ENCODE results near the gene RPA1.

DNA sequence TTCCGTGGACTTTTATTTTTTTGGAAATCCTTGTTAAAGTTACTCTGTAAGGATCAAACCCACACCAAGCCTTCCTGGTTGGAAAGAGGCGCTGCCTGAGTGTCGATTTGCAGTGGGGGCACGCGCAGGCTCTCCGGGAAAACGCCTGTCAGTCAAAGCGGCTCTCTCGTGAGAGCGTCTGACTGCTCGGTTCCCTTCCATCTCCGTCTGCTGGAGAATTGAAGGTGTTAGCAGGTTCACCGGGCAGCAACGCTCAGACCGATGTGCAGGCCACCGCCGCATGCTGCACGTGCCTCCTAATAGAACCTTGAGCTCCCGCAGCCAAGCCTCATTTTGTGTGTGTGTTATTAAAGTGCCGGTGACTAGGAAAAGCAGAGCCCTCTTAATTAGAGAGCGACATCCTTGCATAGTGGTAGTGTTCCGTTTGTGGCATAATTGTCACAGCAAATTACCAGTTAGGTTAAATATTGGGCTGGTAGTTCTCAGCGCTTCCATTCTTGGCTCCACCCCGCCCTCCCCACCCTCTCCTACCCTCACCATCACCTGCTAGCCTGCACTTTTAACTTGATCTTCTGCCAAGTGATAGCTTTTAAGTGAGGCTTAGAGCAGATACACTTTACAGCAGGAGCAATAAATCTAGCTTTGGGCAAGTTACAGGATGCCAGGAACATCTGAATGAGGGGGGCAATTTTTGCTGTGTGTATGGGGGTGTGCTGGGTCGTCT, 75.5 kb downstream of the RPA1 start:
- TF ChIP-seq, protein P1, sequence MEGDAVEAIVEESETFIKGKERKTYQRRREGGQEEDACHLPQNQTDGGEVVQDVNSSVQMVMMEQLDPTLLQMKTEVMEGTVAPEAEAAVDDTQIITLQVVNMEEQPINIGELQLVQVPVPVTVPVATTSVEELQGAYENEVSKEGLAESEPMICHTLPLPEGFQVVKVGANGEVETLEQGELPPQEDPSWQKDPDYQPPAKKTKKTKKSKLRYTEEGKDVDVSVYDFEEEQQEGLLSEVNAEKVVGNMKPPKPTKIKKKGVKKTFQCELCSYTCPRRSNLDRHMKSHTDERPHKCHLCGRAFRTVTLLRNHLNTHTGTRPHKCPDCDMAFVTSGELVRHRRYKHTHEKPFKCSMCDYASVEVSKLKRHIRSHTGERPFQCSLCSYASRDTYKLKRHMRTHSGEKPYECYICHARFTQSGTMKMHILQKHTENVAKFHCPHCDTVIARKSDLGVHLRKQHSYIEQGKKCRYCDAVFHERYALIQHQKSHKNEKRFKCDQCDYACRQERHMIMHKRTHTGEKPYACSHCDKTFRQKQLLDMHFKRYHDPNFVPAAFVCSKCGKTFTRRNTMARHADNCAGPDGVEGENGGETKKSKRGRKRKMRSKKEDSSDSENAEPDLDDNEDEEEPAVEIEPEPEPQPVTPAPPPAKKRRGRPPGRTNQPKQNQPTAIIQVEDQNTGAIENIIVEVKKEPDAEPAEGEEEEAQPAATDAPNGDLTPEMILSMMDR (IDR thresholded peaks at IDR 0.05; ENCODE audit: low read length) = no peak
- no peak for TF ChIP-seq EZH2 (optimal IDR thresholded peaks at IDR 0.05; ENCODE audit: low read depth, low read length)

All from MM.1S (cell line).